Hepatocyte (in vitro differentiated cells): ENCODE results near the gene APBB2. TPM values are rescaled to one million over a fixed set of nuclear protein-coding genes. Genes with fewer than 3 reads are reported as not detected.

ENCODE experiments used
- DNase-seq: peaks from one replicate; pipeline ENCODE4 v3.0.0-alpha.2; 2016; ENCODE audit warnings: low spot score
- H2AFZ ChIP-seq: fragments of 200-600 bp; sonication (generic); 2 replicates; pipeline ENCODE4 v1.6.0; 2016; ENCODE audit warnings: antibody characterized with exemption, mild to moderate bottlenecking
- H3K27ac ChIP-seq: fragments of 200-600 bp; sonication (generic); 2 replicates; pipeline ENCODE4 v1.5.1; 2016; ENCODE audit warnings: mild to moderate bottlenecking
- H3K27me3 ChIP-seq: fragments of 200-600 bp; sonication (generic); 2 replicates; pipeline ENCODE4 v1.6.1; 2016
- H3K36me3 ChIP-seq: fragments of 200-600 bp; sonication (generic); replicated peaks from 2 replicates; pipeline ENCODE4 v1.5.1; 2016; ENCODE audit warnings: low read depth; ENCODE audit not compliant: insufficient read depth
- H3K4me1 ChIP-seq: fragments of 200-600 bp; sonication (generic); 2 replicates; pipeline ENCODE4 v1.5.1; 2016; ENCODE audit warnings: mild to moderate bottlenecking, moderate library complexity; ENCODE audit not compliant: insufficient read depth
- H3K4me2 ChIP-seq: fragments of 200-600 bp; sonication (generic); 2 replicates; pipeline ENCODE4 v1.6.0; 2016
- H3K4me3 ChIP-seq: fragments of 200-600 bp; sonication (generic); 2 replicates; pipeline ENCODE4 v1.5.1; 2016; ENCODE audit warnings: mild to moderate bottlenecking
- H3K79me2 ChIP-seq: fragments of 200-600 bp; sonication (generic); 2 replicates; pipeline ENCODE4 v1.6.0; 2017; ENCODE audit warnings: mild to moderate bottlenecking
- H3K9me2 ChIP-seq: fragments of 200-600 bp; sonication (generic); replicated peaks from 2 replicates; pipeline ENCODE4 v1.6.0; 2017; ENCODE audit warnings: mild to moderate bottlenecking; ENCODE audit not compliant: insufficient read depth
- H3K9me3 ChIP-seq: fragments of 200-600 bp; sonication (generic); 2 replicates; pipeline ENCODE4 v1.5.1; 2016; ENCODE audit warnings: low read depth, mild to moderate bottlenecking
- H4K20me1 ChIP-seq: fragments of 200-600 bp; sonication (generic); 2 replicates; pipeline ENCODE4 v1.6.0; 2016; ENCODE audit warnings: mild to moderate bottlenecking; ENCODE audit not compliant: insufficient read depth, poor library complexity, severe bottlenecking
- EZH2 ChIP-seq: fragments of 200-600 bp; sonication (generic); IDR thresholded peaks from 2 replicates; pipeline ENCODE4 v1.6.1; 2016; ENCODE audit warnings: antibody characterized with exemption, mild to moderate bottlenecking, borderline replicate concordance
- EZH2phosphoT487 ChIP-seq: fragments of 200-600 bp; sonication (generic); IDR thresholded peaks from one replicate; pipeline ENCODE4 v1.6.1; 2018; ENCODE audit warnings: antibody characterized with exemption, mild to moderate bottlenecking, low read depth, moderate library complexity; ENCODE audit not compliant: unreplicated experiment, severe bottlenecking
- WGBS: methylation state at CpG from one replicate; pipeline ENCODE4 v1.1.6; 2016; ENCODE audit warnings: low lambda C conversion rate; ENCODE audit errors: missing lambda C conversion rate; 5-methylcytosine and 5-hydroxymethylcytosine counted together
- polyA plus RNA-seq: library from polyadenylated mRNA; unstranded; fragments of >200 nt; fragmentation: Nextera tagmentation; extraction: Ambion mirVana; gene quantifications from 2 replicates; pipeline ENCODE4 v1.2.1, GENCODE V29; 2016
- total RNA-seq: library from RNA; depleted of rRNA; stranded (reverse); fragments of >200 nt; gene quantifications from 2 replicates; pipeline ENCODE4 v1.2.3, GENCODE V29; 2014
- TF ChIP-seq, protein P1 (sequence below): fragments of 200-600 bp; sonication (generic); IDR thresholded peaks from 2 replicates; pipeline ENCODE4 v1.5.1; 2016; ENCODE audit warnings: antibody characterized with exemption, mild to moderate bottlenecking; ENCODE audit not compliant: poor library complexity

The APBB2 gene
- total and polyA plus RNA-seq, 2 experiments from 2014 or later, result 23.4 to 47.5 TPM

DNA sequence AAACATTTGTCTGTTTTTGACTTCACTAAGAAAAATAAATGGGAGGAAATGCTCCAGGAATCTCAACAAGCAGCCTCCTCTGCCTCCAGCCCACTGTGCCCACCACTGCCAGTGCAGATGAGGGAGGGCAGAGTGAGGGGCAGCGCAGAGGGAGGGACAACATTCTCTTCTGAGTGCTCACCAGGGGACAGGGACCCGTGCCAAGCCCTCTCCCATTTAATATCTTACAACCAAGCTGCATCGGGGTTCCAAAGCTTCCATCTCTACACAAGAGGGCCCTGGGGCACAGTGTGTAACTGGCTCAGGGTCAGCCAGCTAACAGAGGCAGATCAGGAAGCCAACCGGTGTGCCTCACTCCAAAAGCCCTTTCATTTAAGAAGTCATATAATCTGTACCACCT is 344.2 kb downstream of the APBB2 start:
- no peak for DNase-seq
- Histone ChIP-seq H2AFZ (no peak overlapping the region), H3K4me1 (no peaks in the 10 kb centered on the region), H3K9me2 (no peaks in the 10 kb centered on the region), H3K36me3 (no peaks in the 10 kb centered on the region), H3K27ac (no peak overlapping the region), H3K79me2 (no peaks in the 10 kb centered on the region), H3K27me3 (no peaks in the 10 kb centered on the region), H4K20me1 (no peaks in the 10 kb centered on the region), H3K4me2 (no peak overlapping the region), H3K4me3 (no peak overlapping the region), H3K9me3 (no peaks in the 10 kb centered on the region)
- TF ChIP-seq EZH2phosphoT487 (no peak), EZH2 (no peak)
- TF ChIP-seq, protein P1, sequence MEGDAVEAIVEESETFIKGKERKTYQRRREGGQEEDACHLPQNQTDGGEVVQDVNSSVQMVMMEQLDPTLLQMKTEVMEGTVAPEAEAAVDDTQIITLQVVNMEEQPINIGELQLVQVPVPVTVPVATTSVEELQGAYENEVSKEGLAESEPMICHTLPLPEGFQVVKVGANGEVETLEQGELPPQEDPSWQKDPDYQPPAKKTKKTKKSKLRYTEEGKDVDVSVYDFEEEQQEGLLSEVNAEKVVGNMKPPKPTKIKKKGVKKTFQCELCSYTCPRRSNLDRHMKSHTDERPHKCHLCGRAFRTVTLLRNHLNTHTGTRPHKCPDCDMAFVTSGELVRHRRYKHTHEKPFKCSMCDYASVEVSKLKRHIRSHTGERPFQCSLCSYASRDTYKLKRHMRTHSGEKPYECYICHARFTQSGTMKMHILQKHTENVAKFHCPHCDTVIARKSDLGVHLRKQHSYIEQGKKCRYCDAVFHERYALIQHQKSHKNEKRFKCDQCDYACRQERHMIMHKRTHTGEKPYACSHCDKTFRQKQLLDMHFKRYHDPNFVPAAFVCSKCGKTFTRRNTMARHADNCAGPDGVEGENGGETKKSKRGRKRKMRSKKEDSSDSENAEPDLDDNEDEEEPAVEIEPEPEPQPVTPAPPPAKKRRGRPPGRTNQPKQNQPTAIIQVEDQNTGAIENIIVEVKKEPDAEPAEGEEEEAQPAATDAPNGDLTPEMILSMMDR, result no peak
- 82% methylated on average over 4 of the region's 4 CpGs for WGBS

DNA sequence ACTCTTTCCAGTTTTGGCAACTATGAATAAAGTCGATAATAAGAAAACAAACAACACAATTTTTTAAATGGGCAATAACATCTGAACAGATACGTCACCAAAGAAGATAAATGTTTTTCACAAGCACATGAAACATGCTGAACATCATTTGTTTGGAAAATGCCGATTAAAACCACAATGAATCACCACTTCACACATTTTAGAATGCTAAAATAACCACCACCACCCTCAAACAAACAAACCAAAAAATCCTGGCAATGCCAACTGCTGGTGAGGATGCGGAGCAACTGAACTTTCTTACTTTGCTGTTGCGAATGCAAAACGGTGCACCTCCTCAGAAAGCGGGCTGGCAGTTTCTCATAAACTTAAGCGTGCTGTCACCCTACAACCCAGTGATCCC is 348.6 kb downstream of the APBB2 start:
- TF ChIP-seq EZH2 (no peak), EZH2phosphoT487 (no peak)
- TF ChIP-seq, protein P1, result no peak
- WGBS, result 77% methylated on average over 8 of the region's 8 CpGs
- Histone ChIP-seq H3K79me2 (no peaks in the 10 kb centered on the region), H3K9me2 (no peaks in the 10 kb centered on the region), H3K4me1 (peaks cover 3% of the 10 kb centered on the region), H4K20me1 (no peaks in the 10 kb centered on the region), H3K4me2 (no peak overlapping the region), H3K36me3 (no peaks in the 10 kb centered on the region), H3K27me3 (no peaks in the 10 kb centered on the region), H3K27ac (no peak overlapping the region), H3K9me3 (no peaks in the 10 kb centered on the region), H2AFZ (no peak overlapping the region), H3K4me3 (no peak overlapping the region)
- no peak for DNase-seq

DNA sequence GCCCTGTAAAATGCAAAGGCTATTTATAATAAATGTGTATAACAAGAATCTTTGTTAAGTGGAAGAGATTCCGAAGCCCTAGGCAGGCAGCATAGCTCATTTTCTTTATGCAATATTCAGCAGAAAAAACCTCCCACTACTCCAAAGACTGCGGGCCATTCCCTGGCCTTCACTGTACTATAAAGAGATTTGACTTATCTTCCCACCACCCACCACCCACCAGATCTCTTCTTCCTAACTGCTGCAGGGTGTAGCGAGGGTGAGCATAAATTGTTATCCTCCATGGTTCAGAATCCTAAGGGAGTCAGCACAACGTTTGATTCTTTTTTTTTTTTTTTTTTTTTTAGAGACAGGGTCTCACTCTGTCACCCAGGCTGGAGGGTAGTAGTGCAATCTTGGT is 349.8 kb downstream of the APBB2 start:
- H3K4me3 ChIP-seq, result no peak overlapping the region
- TF ChIP-seq EZH2phosphoT487 (no peak), EZH2 (no peak)
- TF ChIP-seq, protein P1, result no peak
- no peaks in the 10 kb centered on the region for H3K36me3 ChIP-seq
- 83% methylated on average over 4 of the region's 4 CpGs for WGBS
- no peaks in the 10 kb centered on the region for H3K79me2 ChIP-seq
- H3K27ac ChIP-seq, result no peak overlapping the region
- no peaks in the 10 kb centered on the region for H3K9me2 ChIP-seq
- no peak overlapping the region for H3K4me2 ChIP-seq
- no peaks in the 10 kb centered on the region for H3K9me3 ChIP-seq
- H4K20me1 ChIP-seq, result no peaks in the 10 kb centered on the region
- H2AFZ ChIP-seq, result no peak overlapping the region
- no peaks in the 10 kb centered on the region for H3K27me3 ChIP-seq
- DNase-seq, result no peak
- peaks cover 3% of the 10 kb centered on the region for H3K4me1 ChIP-seq

DNA sequence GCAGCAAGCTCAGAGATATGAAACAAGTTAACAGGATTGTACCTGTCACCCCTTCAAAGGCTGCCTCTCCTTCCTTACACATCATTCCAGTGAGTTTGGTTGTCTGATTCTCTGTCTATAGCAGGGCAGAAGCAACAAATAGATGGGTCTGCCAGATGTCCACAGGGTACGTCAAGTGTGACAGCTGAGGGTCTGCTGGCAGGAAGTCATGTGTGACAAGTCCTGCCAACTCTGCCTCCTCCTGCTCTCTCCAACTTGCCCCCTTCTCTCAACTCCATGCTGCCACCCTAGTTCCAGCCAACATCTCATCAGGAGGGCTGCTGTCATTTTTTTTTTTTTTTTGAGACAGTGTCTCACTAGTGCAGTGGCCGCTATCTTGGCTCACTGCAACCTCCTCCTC is 355.4 kb downstream of the APBB2 start:
- Histone ChIP-seq H3K4me1 (peaks cover 5% of the 10 kb centered on the region), H3K27me3 (no peaks in the 10 kb centered on the region), H3K9me2 (no peaks in the 10 kb centered on the region), H2AFZ (no peak overlapping the region), H3K4me2 (no peak overlapping the region), H3K36me3 (no peaks in the 10 kb centered on the region), H3K79me2 (no peaks in the 10 kb centered on the region), H3K4me3 (no peak overlapping the region), H3K27ac (no peak overlapping the region), H4K20me1 (no peaks in the 10 kb centered on the region), H3K9me3 (no peaks in the 10 kb centered on the region)
- 95% methylated on average over 2 of the region's 2 CpGs for WGBS
- DNase-seq, result no peak
- no peak for TF ChIP-seq EZH2
- TF ChIP-seq, protein P1, result no peak
- no peak for TF ChIP-seq EZH2phosphoT487
